Prostate gland (tissue), 2 donors: ENCODE data around the gene MRPS15. TPM values are rescaled to one million over a fixed set of nuclear protein-coding genes. Genes with fewer than 3 reads are reported as not detected.

Experiments
- DNase-seq: peaks from one replicate; pipeline ENCODE4 v3.0.0-alpha.2; 2019; ENCODE audit warnings: low spot score
- H3K27ac ChIP-seq, 2 donors: fragments of 200-600 bp; sonication (generic); 2 replicates each; pipeline ENCODE4 v1.5.1; 2017 to 2019
- H3K27me3 ChIP-seq: fragments of 200-600 bp; sonication (generic); replicated peaks from 2 replicates; pipeline ENCODE4 v1.5.1; 2019; ENCODE audit not compliant: insufficient read depth
- H3K36me3 ChIP-seq, 2 donors: fragments of 200-600 bp; sonication (generic); 1 replicate in 1 of 2; 2 replicates in 1 of 2; pipeline versions ENCODE4 v1.5.1 to v1.8.1; 2017 to 2019
- H3K4me1 ChIP-seq: fragments of 200-600 bp; sonication (generic); replicated peaks from 2 replicates; pipeline ENCODE4 v1.5.1; 2019
- H3K4me3 ChIP-seq, 2 donors: fragments of 200-600 bp; sonication (generic); 2 replicates each; pipeline ENCODE4 v1.5.1; 2017 to 2019
- H3K9me3 ChIP-seq: fragments of 200-600 bp; sonication (generic); 2 replicates; pipeline ENCODE4 v1.5.1; 2017
- CTCF ChIP-seq, 4 experiments: fragments of 200-600 bp in 2 of 4; fragments of 450-650 bp in 2 of 4; sonication (generic) in 2 of 4; IDR thresholded peaks; 1 replicate in 3 of 4; 2 replicates in 1 of 4; pipeline ENCODE4 v1.5.1; 2016 to 2019; ENCODE audit warnings: antibody characterized with exemption in 4 of 4, mild to moderate bottlenecking in 2 of 4, moderate library complexity in 2 of 4
- POLR2A ChIP-seq: fragments of 450-650 bp; IDR thresholded peaks from one replicate; pipeline ENCODE4 v1.6.1; 2016; ENCODE audit warnings: antibody characterized with exemption, mild to moderate bottlenecking
- POLR2AphosphoS5 ChIP-seq: sonication (generic); formaldehyde crosslinking; IDR thresholded peaks from one replicate; pipeline ENCODE4 v1.6.1; 2017; ENCODE audit warnings: antibody characterized with exemption
- WGBS: methylation state at CpG from one replicate; pipeline ENCODE4 v1.1.5; 2018; 5-methylcytosine and 5-hydroxymethylcytosine counted together
- intact Hi-C: fragments of 100-400 bp; cut with DNase I; formaldehyde crosslinking; loops from one replicate; pipeline ENCODE4 v1.14.2; 2022
- total RNA-seq, 2 donors: library from RNA; depleted of rRNA; stranded (reverse); fragments of >200 nt; gene quantifications; one replicate each; pipeline ENCODE4 v1.1.0, GENCODE V29; 2016

The MRPS15 gene
- total RNA-seq, 2 donors from 2014 or later, result 53.3 to 66.0 TPM

DNA sequence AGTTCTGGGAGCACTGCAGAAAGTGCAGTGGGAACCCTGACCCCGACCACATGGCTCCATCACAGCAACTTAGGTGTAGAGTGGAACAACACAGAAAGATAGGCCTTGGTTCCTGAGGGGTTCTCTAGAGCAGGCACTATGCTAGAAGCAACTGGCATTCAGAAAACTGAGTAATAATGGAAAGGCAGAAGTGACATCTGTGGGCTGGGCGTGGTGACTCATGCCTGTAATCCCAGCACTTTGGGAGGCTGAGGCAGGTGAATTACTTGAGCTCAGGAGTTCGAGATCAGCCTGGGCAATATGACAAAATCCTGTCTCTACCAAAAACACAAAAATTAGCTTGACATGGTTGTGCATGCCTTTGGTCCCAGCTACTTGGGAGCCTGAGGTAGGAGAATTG lies 5.3 kb downstream of the MRPS15 start:
- Histone ChIP-seq H3K27ac (no peak overlapping the region), H3K4me3 (no peak overlapping the region), H3K27me3 (no peaks in the 10 kb centered on the region), H3K9me3 (no peaks in the 10 kb centered on the region), H3K36me3 (peaks cover 0 to 11% of the 10 kb centered on the region in 2 donors), H3K4me1 (no peaks in the 10 kb centered on the region)
- intact Hi-C loops, result no loop called here
- TF ChIP-seq POLR2AphosphoS5, result no peak
- no peak for TF ChIP-seq CTCF (IDR thresholded peaks at IDR 0.05)
- TF ChIP-seq POLR2A, result no peak
- DNase-seq, result no peak
- WGBS, result 82% methylated on average over 3 of the region's 3 CpGs

- H3K27me3 ChIP-seq, result no peaks in the 10 kb centered on the region
- H3K4me3 ChIP-seq, result no peak overlapping the region
- H3K27ac ChIP-seq, result no peak overlapping the region
- H3K36me3 ChIP-seq, result peaks cover 0 to 11% of the 10 kb centered on the region in 2 donors
- H3K9me3 ChIP-seq, result no peaks in the 10 kb centered on the region
- DNase-seq, result no peak
- H3K4me1 ChIP-seq, result no peaks in the 10 kb centered on the region
- TF ChIP-seq POLR2A, result no peak
- no peak for TF ChIP-seq CTCF (IDR thresholded peaks at IDR 0.05)
- no peak for TF ChIP-seq POLR2AphosphoS5
- 62% methylated on average over 5 of the region's 5 CpGs for WGBS
- intact Hi-C loops, result no loop called here
Observed at GRCh38 chr1:36457691-36458090, 6.5 kb downstream of the MRPS15 start.

GRCh38 chr1:36456391-36456928 lies 7.7 kb downstream of the MRPS15 start:
- TF ChIP-seq POLR2AphosphoS5 (no peak), CTCF (IDR thresholded peaks at IDR 0.05) (no peak), POLR2A (no peak)
- H3K4me3 ChIP-seq, result no peak overlapping the region
- no peak overlapping the region for H3K27ac ChIP-seq
- no peak for DNase-seq
- peaks cover 0 to 11% of the 10 kb centered on the region in 2 donors for H3K36me3 ChIP-seq
- H3K9me3 ChIP-seq, result no peaks in the 10 kb centered on the region
- intact Hi-C loops, result no loop called here
- no peaks in the 10 kb centered on the region for H3K27me3 ChIP-seq
- no peaks in the 10 kb centered on the region for H3K4me1 ChIP-seq

DNA sequence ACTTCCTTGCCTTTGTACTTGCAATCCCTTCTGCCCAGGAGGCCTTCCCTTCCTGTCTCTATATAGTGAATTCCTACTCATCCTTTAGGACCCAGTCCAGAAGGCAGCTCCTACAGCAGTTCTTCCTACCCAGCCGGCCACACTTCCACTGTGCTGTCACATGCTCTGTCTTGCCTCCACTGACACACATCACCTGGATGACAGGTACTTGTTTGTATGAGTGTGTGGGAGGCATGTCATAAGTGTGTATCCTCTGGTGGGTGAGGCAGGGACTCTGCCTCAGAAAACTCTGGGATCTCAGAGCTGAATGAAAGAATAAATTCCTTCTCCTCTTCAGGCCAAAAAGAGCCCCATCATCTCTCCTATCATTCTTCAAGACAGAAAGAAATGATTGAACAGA lies 8.8 kb downstream of the MRPS15 start:
- Histone ChIP-seq H3K27ac (no peak overlapping the region), H3K27me3 (no peaks in the 10 kb centered on the region), H3K4me3 (no peak overlapping the region), H3K4me1 (no peaks in the 10 kb centered on the region), H3K9me3 (no peaks in the 10 kb centered on the region), H3K36me3 (peaks cover 0 to 11% of the 10 kb centered on the region in 2 donors)
- TF ChIP-seq POLR2AphosphoS5, result no peak
- DNase-seq, result no peak
- 53% methylated on average over 1 of the region's 1 CpG for WGBS
- intact Hi-C loops, result no loop called here

DNA sequence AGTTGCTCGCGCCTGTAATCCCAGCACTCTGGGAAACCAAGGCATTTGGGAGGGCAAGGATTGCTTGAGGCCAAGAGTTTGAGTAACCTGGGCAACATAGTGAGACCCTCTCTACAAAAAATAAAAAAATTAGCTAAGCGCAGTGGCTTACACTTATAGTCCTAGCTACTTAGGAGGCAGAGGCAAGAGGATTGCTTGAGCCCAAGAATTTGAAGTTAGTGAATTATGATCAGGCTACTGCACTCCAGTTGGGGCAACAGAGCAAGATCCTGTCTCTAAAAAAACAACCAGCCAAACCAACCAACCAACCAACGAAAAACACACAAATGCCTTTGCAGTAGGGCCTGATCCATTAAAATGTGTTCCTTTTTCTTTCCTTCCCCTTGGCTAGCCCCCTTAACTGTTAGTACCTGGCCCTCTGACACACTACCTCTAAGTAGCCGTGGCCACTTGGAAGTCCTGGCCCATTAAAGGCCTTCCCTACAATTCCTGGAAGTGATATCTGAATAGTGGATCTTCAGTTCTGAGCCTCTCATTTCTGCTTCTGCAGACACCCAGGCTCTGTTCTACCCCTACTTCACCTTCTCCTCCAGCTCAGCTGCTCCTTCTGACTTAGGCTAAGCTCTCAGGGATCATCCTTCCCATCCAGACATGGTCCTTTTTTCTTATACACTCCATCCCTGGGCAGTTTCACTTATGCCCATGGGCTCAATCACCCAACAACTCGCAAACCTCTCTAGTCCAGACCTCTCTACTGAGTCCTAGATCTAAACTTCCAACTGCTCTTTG lies 10.4 kb downstream of the MRPS15 start:
- TF ChIP-seq POLR2A (no peak), CTCF (IDR thresholded peaks at IDR 0.05) (no peak), POLR2AphosphoS5 (no peak)
- no peaks in the 10 kb centered on the region for H3K27me3 ChIP-seq
- no peaks in the 10 kb centered on the region for H3K4me1 ChIP-seq
- H3K9me3 ChIP-seq, result no peaks in the 10 kb centered on the region
- H3K27ac ChIP-seq, result no peak overlapping the region
- WGBS, result 91% methylated on average over 6 of the region's 6 CpGs
- H3K36me3 ChIP-seq, result peaks cover 0 to 11% of the 10 kb centered on the region in 2 donors
- no peak overlapping the region for H3K4me3 ChIP-seq
- intact Hi-C loops, result no loop called here
- DNase-seq, result no peak
